Iris pigment epithelial cell (primary cell): Measurements from ENCODE around the gene RRP9.

Experiments used
- DNase-seq: peaks from one replicate; pipeline ENCODE4 v3.0.0-alpha.2; 2011; ENCODE audit warnings: low read depth

The RRP9 gene

GRCh38 chr3:51971350-51971749, 29.6 kb upstream of the RRP9 start:
- no peak for DNase-seq

GRCh38 chr3:51970606-51971300, 29.0 kb upstream of the RRP9 start:
- no peak for DNase-seq

GRCh38 chr3:51969841-51970240, 28.1 kb upstream of the RRP9 start:
- DNase-seq = no peak

- no peak for DNase-seq
Measured at GRCh38 chr3:51968883-51969678, 27.4 kb upstream of the RRP9 start.

GRCh38 chr3:51968170-51968775, 26.6 kb upstream of the RRP9 start:
- DNase-seq = no peak

GRCh38 chr3:51967384-51968169, 25.9 kb upstream of the RRP9 start, which contains the start of gene PCBP4:
Gene PCBP4 (minus strand): TSS chr3:51967454. CDS start chr3:51961240, 6,214 bp downstream.
- DNase-seq = peak; percentile 24

GRCh38 chr3:51966922-51967383, 25.2 kb upstream of the RRP9 start:
- no peak for DNase-seq

GRCh38 chr3:51966486-51966885, 24.8 kb upstream of the RRP9 start:
- no peak for DNase-seq

GRCh38 chr3:51966016-51966415, 24.3 kb upstream of the RRP9 start:
- DNase-seq = no peak

- DNase-seq = no peak
Measured at GRCh38 chr3:51964521-51964920, 22.8 kb upstream of the RRP9 start.

GRCh38 chr3:51963951-51964451, 22.3 kb upstream of the RRP9 start:
- DNase-seq = no peak

GRCh38 chr3:51962854-51963530, 21.3 kb upstream of the RRP9 start:
- DNase-seq = peak; percentile 12

GRCh38 chr3:51961602-51962569, 20.2 kb upstream of the RRP9 start:
- DNase-seq = no peak

GRCh38 chr3:51961011-51961410, 19.3 kb upstream of the RRP9 start:
- no peak for DNase-seq

GRCh38 chr3:51960386-51960785, 18.7 kb upstream of the RRP9 start:
- DNase-seq = no peak

- DNase-seq = no peak
Measured at GRCh38 chr3:51959651-51960050, 17.9 kb upstream of the RRP9 start.

GRCh38 chr3:51958603-51959521, 17.2 kb upstream of the RRP9 start:
- no peak for DNase-seq

GRCh38 chr3:51957520-51958205, 16.0 kb upstream of the RRP9 start:
- no peak for DNase-seq
